AG09319 (cell line): ENCODE data around the gene MYO15B.
"Not testable (repeated sequence)": the region's sequence is repeated elsewhere in the genome, so short reads cannot be mapped to it uniquely, and the experiment has no call there.

ENCODE experiments used
- DNase-seq: peaks from one replicate; pipeline ENCODE4 v3.0.0-alpha.2; 2010; ENCODE audit warnings: low read depth; ENCODE audit errors: extremely low read depth
- CTCF ChIP-seq: IDR thresholded peaks from 2 replicates; pipeline ENCODE4 v1.5.1; 2011; ENCODE audit warnings: low read depth, mild to moderate bottlenecking, inconsistent platforms, low read length, moderate library complexity

MYO15B gene

GRCh38 chr17:75591722-75592302 is 4.2 kb downstream of the MYO15B start:
- TF ChIP-seq CTCF = no peak
- DNase-seq = no peak

- no peak for DNase-seq
- no peak for TF ChIP-seq CTCF
Measured at GRCh38 chr17:75592348-75593020, 4.9 kb downstream of the MYO15B start.

- DNase-seq = not testable (repeated sequence)
Measured at GRCh38 chr17:75593430-75593829, 5.8 kb downstream of the MYO15B start.

- TF ChIP-seq CTCF = no peak
- no peak for DNase-seq
Measured at GRCh38 chr17:75594499-75595283, 7.1 kb downstream of the MYO15B start.

GRCh38 chr17:75595284-75595919 is 7.8 kb downstream of the MYO15B start:
- TF ChIP-seq CTCF = no peak
- no peak for DNase-seq

- TF ChIP-seq CTCF = no peak
- no peak for DNase-seq
Measured at GRCh38 chr17:75595920-75596313, 8.3 kb downstream of the MYO15B start.

GRCh38 chr17:75596320-75597087 is 8.9 kb downstream of the MYO15B start:
- no peak for DNase-seq
- no peak for TF ChIP-seq CTCF
